ENCODE data around the gene FBXO42. TPM values are rescaled to one million over a fixed set of nuclear protein-coding genes. Genes with fewer than 3 reads are reported as not detected.

Gene FBXO42
- total and polyA plus RNA-seq, 2 of the 8 experiments (the other 6 are each of a cell fraction or from before 2014, with no cell fraction given) = 15.1 to 17.0 TPM

- FAIRE-seq = no peak
- H3K23me2 ChIP-seq (ENCODE audit: low read depth, low read length) = peaks cover 6% of the 10 kb centered on the region
- CTCF ChIA-PET (ENCODE audit: partially characterized antibody) = interaction anchor here (1.9 to 9.0 kb wide), 5 partner anchors 10 to 162 kb away, joined by 5 to 106 read pairs (median 43); partner anchors contain the start of gene CPLANE2
Measured at GRCh38 chr1:16241221-16241708, 111.0 kb downstream of the FBXO42 start.

More at GRCh38 chr1:16241221-16241708, 111.0 kb downstream of the FBXO42 start:
- Histone ChIP-seq H3K56ac (replicated peaks; ENCODE audit: insufficient read length, low read depth, low read length) (no peak overlapping the region), H2BK12ac (ENCODE audit: low read depth, low read length) (no peak overlapping the region), H4K91ac (replicated peaks; ENCODE audit: insufficient read length, low read length) (no peak overlapping the region), H3K4ac (replicated peaks; ENCODE audit: insufficient read length, low read depth, low read length) (no peak overlapping the region), H2BK15ac (ENCODE audit: low read length) (no peak overlapping the region), H2AFZ (ENCODE audit: low read length) (no peak overlapping the region), H3K9me3 (ENCODE audit: insufficient read depth in 2 of 2, low read depth in 1 of 2, low read length in 1 of 2) (no peaks in the 10 kb centered on the region), H2BK20ac (ENCODE audit: low read length) (no peak overlapping the region), H3K18ac (ENCODE audit: extremely low read depth, low read length) (no peak overlapping the region), H3K9ac (replicated peaks in 1 of 4; ENCODE audit: extremely low read depth in 1 of 4, low read depth in 3 of 4, low read length in 3 of 4) (no peak overlapping the region), H2BK5ac (ENCODE audit: low read depth, low read length) (no peak overlapping the region), H3K79me2 (ENCODE audit: control insufficient read depth in 1 of 2, insufficient read depth in 2 of 2, low read length in 2 of 2) (no peaks in the 10 kb centered on the region), H3K36me3 (ENCODE audit: control insufficient read depth in 2 of 4, insufficient read depth in 4 of 4, low read length in 3 of 4) (no peaks in the 10 kb centered on the region), H3K4me2 (ENCODE audit: insufficient read depth in 1 of 2, low read depth in 2 of 2, low read length in 2 of 2) (no peak overlapping the region), H4K5ac (ENCODE audit: insufficient read length, low read depth, low read length) (no peak overlapping the region), H4K8ac (ENCODE audit: extremely low read depth, insufficient read depth, low read length) (no peak overlapping the region), H2AK5ac (ENCODE audit: low read depth, low read length) (no peak overlapping the region), H3K4me3 (ENCODE audit: extremely low read depth in 1 of 4, insufficient read depth in 2 of 4, low read depth in 3 of 4, low read length in 4 of 4) (no peak overlapping the region), H3K27ac (ENCODE audit: low read depth, low read length) (no peak overlapping the region), H3K79me1 (ENCODE audit: low read depth, low read length) (no peaks in the 10 kb centered on the region), H3K27me3 (replicated peaks in 1 of 4; ENCODE audit: control insufficient read depth in 3 of 4, extremely low read depth in 1 of 4, insufficient read depth in 3 of 4, low read length in 3 of 4) (no peaks in the 10 kb centered on the region), H4K20me1 (replicated peaks in 1 of 2; ENCODE audit: control insufficient read depth in 1 of 2, insufficient read depth in 2 of 2, low read length in 2 of 2) (peaks cover 0 to 5% of the 10 kb centered on the region in 2 experiments), H2BK120ac (replicated peaks; ENCODE audit: low read depth, low read length) (no peak overlapping the region), H3K4me1 (replicated peaks in 1 of 4; ENCODE audit: control insufficient read depth in 3 of 4, insufficient read depth in 4 of 4, low read length in 3 of 4) (peaks cover 0 to 5% (median 4%) of the 10 kb centered on the region in 4 experiments; a peak in 5 of 7 replicates), H3K23ac (ENCODE audit: insufficient read length) (no peak overlapping the region), H3K14ac (ENCODE audit: insufficient read length) (no peak overlapping the region)
- DNase-seq (ENCODE audit: low read depth in 1 of 2, low spot score in 2 of 2) = no peak
- WGBS, 2 experiments (ENCODE audit: extremely low coverage in 1 of 2, insufficient coverage in 1 of 2, insufficient read length in 1 of 2, insufficient replicate concordance in 2 of 2, low coverage in 1 of 2, low lambda C conversion rate in 2 of 2, missing lambda C conversion rate in 1 of 2) = 86% methylated on average over 10 of the region's 10 CpGs; no CpG with 5 or more reads in 1 of the 2 experiments
- POLR2A ChIA-PET (ENCODE audit: partially characterized antibody) = interaction anchor here (0.6 to 1.5 kb wide), 2 partner anchors 35 to 39 kb away, joined by 4 read pairs; no protein-coding TSS in a partner anchor
- TF ChIP-seq RNF2 (IDR thresholded peaks at IDR 0.05; ENCODE audit: borderline replicate concordance, low read depth, low read length, missing control alignments, poor library complexity, severe bottlenecking) (no peak), SRF (IDR thresholded peaks at IDR 0.05; ENCODE audit: low read depth, low read length) (peak; percentile 38; the same call in 1 of the 2 replicates)
